Heart left ventricle (tissue), 13 donors: ENCODE results near the gene SHISA9.

Experiments used
- CTCF ChIP-seq, 12 donors: fragments of 200-600 bp; sonication (generic) in 4 of 12; IDR thresholded peaks; one replicate each; pipeline versions ENCODE4 v1.5.0 to v1.8.0; 2018 to 2022; ENCODE audit warnings: antibody characterized with exemption in 12 of 12, mild to moderate bottlenecking in 5 of 12
- POLR2A ChIP-seq, 2 donors: fragments of 450-650 bp; IDR thresholded peaks; one replicate each; pipeline ENCODE4 v1.6.1; 2017; ENCODE audit warnings: antibody characterized with exemption in 2 of 2, mild to moderate bottlenecking in 2 of 2, moderate library complexity in 2 of 2
- donor health status: ischemic (EF 13 %, LVEDD 7.1; RV severe dilation, severe dysfunction).
- donor health status: DM: no; HTN: yes; CAD: no.
- donor health status: DM: no; HTN: no; CAD: no.
- donor health status: ischemic (EF 25% LVEDD 6.9; RV normal size, moderate dysfunction).
- donor health status: ischemic (EF 25% LVEDD 5.7; RV mildly dilated, moderate dysfunction).
- donor health status: ischemic (EF 35%, LVEDD 5.7; RV mildly dilated, moderate dysfunction).
- donor health status: nonischemic (EF 11% LVEDD 7.7; RV severe dilation, severe dysfunction).
- donor health status: DM: yes; HTN: yes; CAD: no.
- donor health status: PGD.
- donor health status: ischemic (EF 29% LVEDD 5.4; RV normal size, mild dysfunction).
- donor health status: nonischemic (EF 23%, LVEDD 6.1; RV moderate dilation, normal function).

DNA sequence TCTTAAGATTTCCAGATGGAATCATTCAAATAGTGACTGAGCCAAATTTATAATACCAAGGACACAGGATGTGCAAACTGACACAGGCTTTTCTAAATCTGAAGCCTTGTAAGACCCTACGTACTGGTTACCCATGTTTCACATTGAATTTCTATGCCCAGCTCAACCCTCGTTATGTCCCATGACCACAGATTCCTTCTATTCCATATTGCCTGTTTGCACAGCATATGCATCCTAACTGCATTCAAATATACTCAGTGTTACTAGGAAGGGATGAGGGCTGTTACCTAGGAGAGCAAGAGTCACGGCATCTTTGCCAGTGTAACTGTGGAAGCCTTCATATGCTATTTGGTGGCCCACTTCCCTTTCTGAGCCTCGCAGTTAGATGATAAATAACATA is 305.2 kb downstream of the SHISA9 start:
- TF ChIP-seq CTCF (IDR thresholded peaks at IDR 0.05) (no peak), POLR2A (IDR thresholded peaks at IDR 0.05) (no peak)
